Trophoblast cell (in vitro differentiated cells and primary cell): ENCODE measurements around the gene PIP.

Source experiments
- DNase-seq, 2 donors: peaks; one replicate each; pipeline ENCODE4 v3.0.0-alpha.2; 2016
- H2AFZ ChIP-seq: 2 replicates; pipeline ENCODE4 v1.6.1; 2013; ENCODE audit warnings: low read length, moderate library complexity, mild to moderate bottlenecking; ENCODE audit not compliant: insufficient read depth, poor library complexity
- H2AK5ac ChIP-seq: 2 replicates; pipeline ENCODE4 v1.6.1; 2013; ENCODE audit warnings: mild to moderate bottlenecking, low read length
- H2BK120ac ChIP-seq: 2 replicates; pipeline ENCODE4 v1.6.1; 2013; ENCODE audit warnings: low read length, mild to moderate bottlenecking, moderate library complexity; ENCODE audit not compliant: insufficient read depth, poor library complexity
- H2BK12ac ChIP-seq: 2 replicates; pipeline ENCODE4 v1.6.1; 2013; ENCODE audit warnings: mild to moderate bottlenecking, low read length, moderate library complexity
- H2BK5ac ChIP-seq: 2 replicates; pipeline ENCODE4 v1.6.1; 2013; ENCODE audit warnings: low read length, low read depth, moderate library complexity, mild to moderate bottlenecking; ENCODE audit not compliant: poor library complexity
- H3K14ac ChIP-seq: 2 replicates; pipeline ENCODE4 v1.6.1; 2013; ENCODE audit warnings: mild to moderate bottlenecking, low read length
- H3K18ac ChIP-seq: 2 replicates; pipeline ENCODE4 v1.6.1; 2013; ENCODE audit warnings: mild to moderate bottlenecking, low read length
- H3K23ac ChIP-seq: 2 replicates; pipeline ENCODE4 v1.6.1; 2013; ENCODE audit warnings: low read length
- H3K27ac ChIP-seq: 2 replicates; pipeline ENCODE4 v1.5.1; 2013; ENCODE audit warnings: low read depth, mild to moderate bottlenecking, inconsistent platforms, low read length, moderate library complexity
- H3K27me3 ChIP-seq: 2 replicates; pipeline ENCODE4 v1.6.1; 2013; ENCODE audit warnings: inconsistent platforms, mild to moderate bottlenecking, low read length, moderate library complexity; ENCODE audit not compliant: insufficient read depth
- H3K36me3 ChIP-seq, 2 experiments: 1 replicate in 1 of 2; 2 replicates in 1 of 2; pipeline ENCODE4 v1.6.1; 2013; ENCODE audit warnings: low read length in 2 of 2, mild to moderate bottlenecking in 2 of 2, moderate library complexity in 1 of 2; ENCODE audit not compliant: insufficient read depth in 2 of 2, control insufficient read depth in 1 of 2
- H3K4ac ChIP-seq: 2 replicates; pipeline ENCODE4 v1.6.1; 2013; ENCODE audit warnings: low read depth, mild to moderate bottlenecking, low read length, moderate library complexity
- H3K4me1 ChIP-seq, 2 experiments: 1 replicate in 1 of 2; 2 replicates in 1 of 2; pipeline ENCODE4 v1.6.1; 2013; ENCODE audit warnings: low read length in 2 of 2, mild to moderate bottlenecking in 2 of 2, moderate library complexity in 1 of 2; ENCODE audit not compliant: insufficient read depth in 2 of 2, control insufficient read depth in 1 of 2
- H3K4me2 ChIP-seq: 2 replicates; pipeline ENCODE4 v1.6.1; 2013; ENCODE audit warnings: inconsistent platforms, mild to moderate bottlenecking, low read length, moderate library complexity
- H3K4me3 ChIP-seq: 2 replicates; pipeline ENCODE4 v1.5.1; 2013; ENCODE audit warnings: mild to moderate bottlenecking, low read depth, low read length, inconsistent platforms
- H3K79me1 ChIP-seq: one replicate; pipeline ENCODE4 v1.6.1; 2013; ENCODE audit warnings: low read length
- H3K79me2 ChIP-seq: 2 replicates; pipeline ENCODE4 v1.6.1; 2013; ENCODE audit warnings: low read length, mild to moderate bottlenecking; ENCODE audit not compliant: control insufficient read depth, insufficient read depth, poor library complexity
- H3K9ac ChIP-seq: 2 replicates; pipeline ENCODE4 v1.6.1; 2013; ENCODE audit warnings: mild to moderate bottlenecking, low read length
- H3K9me3 ChIP-seq: 2 replicates; pipeline ENCODE4 v1.6.1; 2013; ENCODE audit warnings: low read depth, mild to moderate bottlenecking, control low read depth, inconsistent platforms, low read length; ENCODE audit not compliant: insufficient read depth
- H4K12ac ChIP-seq: 2 replicates; pipeline ENCODE4 v1.6.1; 2013; ENCODE audit warnings: low read depth, mild to moderate bottlenecking, low read length, moderate library complexity
- H4K8ac ChIP-seq: 2 replicates; pipeline ENCODE4 v1.6.1; 2013; ENCODE audit warnings: low read depth, mild to moderate bottlenecking, low read length, moderate library complexity
- H4K91ac ChIP-seq: one replicate; pipeline ENCODE4 v1.6.1; 2013; ENCODE audit warnings: low read depth, mild to moderate bottlenecking, low read length, moderate library complexity
- WGBS: extraction: QIAGEN DNeasy Blood & Tissue Kit; methylation state at CpG from one replicate; pipeline ENCODE4 v1.1.7; 2013; ENCODE audit warnings: missing lambda C conversion rate; ENCODE audit not compliant: insufficient read length, insufficient coverage; ENCODE audit errors: extremely low coverage; 5-methylcytosine and 5-hydroxymethylcytosine counted together

PIP gene

GRCh38 chr7:143185551-143185950 is 53.7 kb downstream of the PIP start:
- Histone ChIP-seq H2BK5ac (no peak overlapping the region), H3K4me2 (no peak overlapping the region), H3K4me3 (no peak overlapping the region), H2AFZ (no peak overlapping the region), H3K79me1 (no peaks in the 10 kb centered on the region), H3K9ac (no peak overlapping the region), H4K8ac (no peak overlapping the region), H3K23ac (no peak overlapping the region), H3K9me3 (no peaks in the 10 kb centered on the region), H4K12ac (no peak overlapping the region), H3K27me3 (no peaks in the 10 kb centered on the region), H4K91ac (no peak overlapping the region), H3K18ac (no peak overlapping the region), H2BK12ac (no peak overlapping the region), H3K4ac (no peak overlapping the region), H2AK5ac (no peak overlapping the region), H3K27ac (no peak overlapping the region), H3K4me1 (no peaks in the 10 kb centered on the region), H2BK120ac (no peak overlapping the region), H3K36me3 (no peaks in the 10 kb centered on the region), H3K14ac (no peak overlapping the region), H3K79me2 (no peaks in the 10 kb centered on the region)
- WGBS: no CpG with 5 or more reads among the region's 1 CpG
- DNase-seq: no peak

- Histone ChIP-seq H3K23ac (no peak overlapping the region), H2BK5ac (no peak overlapping the region), H3K9me3 (no peaks in the 10 kb centered on the region), H3K36me3 (no peaks in the 10 kb centered on the region), H4K8ac (no peak overlapping the region), H2BK120ac (no peak overlapping the region), H3K18ac (no peak overlapping the region), H3K4ac (no peak overlapping the region), H3K4me3 (no peak overlapping the region), H4K91ac (no peak overlapping the region), H2AK5ac (no peak overlapping the region), H3K27ac (no peak overlapping the region), H3K4me1 (no peaks in the 10 kb centered on the region), H3K79me2 (no peaks in the 10 kb centered on the region), H3K9ac (no peak overlapping the region), H3K4me2 (no peak overlapping the region), H4K12ac (no peak overlapping the region), H3K79me1 (no peaks in the 10 kb centered on the region), H2BK12ac (no peak overlapping the region), H3K14ac (no peak overlapping the region), H2AFZ (no peak overlapping the region), H3K27me3 (no peaks in the 10 kb centered on the region)
- whole genome bisulfite sequencing: no CpG with 5 or more reads among the region's 6 CpGs
- no peak for DNase-seq
Observed at GRCh38 chr7:143188994-143189393, 57.1 kb downstream of the PIP start.
